Activated CD4-positive, alpha-beta T cell treated with anti-CD3 and anti-CD28 coated beads, Interleukin-10, Interleukin-2, amounts not matched to agents 100 ng/mL and 50 ng/mL, durations not matched to agents 16 hours and 8 hours (primary cell): Measurements from ENCODE around the gene ACTL10.
"Not testable (repeated sequence)": the region's sequence is repeated elsewhere in the genome, so short reads cannot be mapped to it uniquely, and the experiment has no call there.

Experiments used
- DNase-seq: peaks from one replicate; pipeline ENCODE4 v3.0.0-alpha.2; 2020

Gene ACTL10

GRCh38 chr20:33666293-33667244, at the start of gene ACTL10:
Gene ACTL10, plus strand, starts transcription at chr20:33666943. Its CDS starts 555 bp downstream, at chr20:33667498.
- DNase-seq, result peak; percentile 96

- DNase-seq, result no peak
Observed at GRCh38 chr20:33621717-33622400, 44.9 kb upstream of the ACTL10 start.

GRCh38 chr20:33622705-33623365, 43.9 kb upstream of the ACTL10 start:
- DNase-seq, result no peak

DNA sequence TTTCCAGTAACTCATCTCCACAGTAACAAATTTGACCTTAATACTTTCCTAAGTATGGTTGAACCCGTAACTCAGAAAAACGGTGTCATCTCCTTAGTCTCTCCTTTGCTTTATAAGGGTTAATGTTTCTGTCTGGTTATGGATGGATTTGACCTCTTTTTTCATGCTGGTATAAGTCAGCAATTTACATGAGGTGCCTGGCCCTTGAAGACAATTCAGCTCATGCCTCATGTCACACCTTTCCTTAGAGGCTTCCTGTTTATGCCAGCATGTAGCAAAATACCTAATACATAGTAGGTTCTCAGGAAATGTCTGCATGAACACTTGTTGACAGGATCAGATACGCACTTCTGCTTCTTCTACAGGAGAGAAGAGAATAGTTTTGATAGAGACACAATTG, 42.3 kb upstream of the ACTL10 start:
- no peak for DNase-seq

GRCh38 chr20:33626190-33626589, 40.6 kb upstream of the ACTL10 start:
- no peak for DNase-seq

- DNase-seq, result no peak
Observed at GRCh38 chr20:33627577-33628216, 39.0 kb upstream of the ACTL10 start.

DNA sequence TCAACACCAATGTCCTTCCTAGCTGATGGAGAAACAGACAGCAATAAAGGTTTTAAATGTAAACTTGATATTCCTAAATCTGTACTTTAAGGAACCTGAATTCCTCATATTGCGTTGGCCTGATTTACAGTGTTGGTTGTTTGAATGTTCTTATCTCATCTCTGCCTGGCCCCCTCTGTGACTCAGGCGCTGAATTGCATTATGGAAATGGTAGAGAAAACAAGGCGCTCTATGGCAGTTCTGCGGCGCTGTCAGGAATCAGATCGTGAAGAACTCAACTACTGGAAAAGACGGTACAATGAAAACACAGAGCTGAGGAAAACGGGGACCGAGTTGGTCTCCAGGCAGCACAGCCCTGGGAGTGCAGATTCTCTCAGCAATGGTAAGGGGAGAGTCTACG, 37.2 kb upstream of the ACTL10 start:
- DNase-seq, result no peak

- no peak for DNase-seq
Observed at GRCh38 chr20:33629979-33630378, 36.8 kb upstream of the ACTL10 start.

- DNase-seq, result no peak
Observed at GRCh38 chr20:33630507-33630906, 36.2 kb upstream of the ACTL10 start.

GRCh38 chr20:33631910-33632309, 34.8 kb upstream of the ACTL10 start:
- not testable (repeated sequence) for DNase-seq

- no peak for DNase-seq
Observed at GRCh38 chr20:33635341-33635740, 31.4 kb upstream of the ACTL10 start.

GRCh38 chr20:33636776-33637175, 30.0 kb upstream of the ACTL10 start:
- DNase-seq, result no peak

GRCh38 chr20:33640287-33640686, 26.5 kb upstream of the ACTL10 start:
- no peak for DNase-seq

- no peak for DNase-seq
Observed at GRCh38 chr20:33644313-33645071, 22.3 kb upstream of the ACTL10 start.

DNA sequence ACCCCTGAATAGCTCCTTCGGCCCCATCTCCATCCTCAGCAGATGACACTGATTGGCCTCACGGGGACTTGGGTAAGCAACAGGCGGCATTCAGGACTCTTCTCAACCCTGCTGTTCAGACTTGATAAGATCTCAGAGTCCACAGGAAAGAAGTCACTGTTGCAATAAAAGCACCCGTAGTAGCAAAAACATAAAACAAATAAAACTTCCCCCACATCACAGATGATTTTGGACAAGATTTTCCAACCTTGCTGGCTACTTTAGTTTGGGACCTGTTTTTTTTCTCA, 21.7 kb upstream of the ACTL10 start:
- DNase-seq, result no peak

DNA sequence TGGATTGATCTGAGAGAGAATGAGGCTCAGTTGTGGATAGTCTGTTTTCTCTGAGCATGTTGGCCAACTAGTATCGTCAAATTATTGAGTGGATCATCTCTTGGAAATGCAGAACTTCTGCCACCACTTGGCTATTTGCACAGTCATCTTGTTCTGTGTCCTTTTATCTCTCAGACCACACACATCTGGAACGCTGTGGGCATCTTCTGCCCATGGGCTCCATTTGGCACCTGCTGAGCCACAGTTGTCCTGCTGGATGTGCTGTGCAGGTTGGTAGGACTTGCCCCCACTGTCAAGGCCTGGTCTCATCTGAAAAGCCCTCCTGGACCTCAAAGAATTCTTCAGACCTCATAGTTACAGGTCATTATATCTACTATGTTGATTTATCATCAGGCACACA, 21.3 kb upstream of the ACTL10 start:
- no peak for DNase-seq

DNA sequence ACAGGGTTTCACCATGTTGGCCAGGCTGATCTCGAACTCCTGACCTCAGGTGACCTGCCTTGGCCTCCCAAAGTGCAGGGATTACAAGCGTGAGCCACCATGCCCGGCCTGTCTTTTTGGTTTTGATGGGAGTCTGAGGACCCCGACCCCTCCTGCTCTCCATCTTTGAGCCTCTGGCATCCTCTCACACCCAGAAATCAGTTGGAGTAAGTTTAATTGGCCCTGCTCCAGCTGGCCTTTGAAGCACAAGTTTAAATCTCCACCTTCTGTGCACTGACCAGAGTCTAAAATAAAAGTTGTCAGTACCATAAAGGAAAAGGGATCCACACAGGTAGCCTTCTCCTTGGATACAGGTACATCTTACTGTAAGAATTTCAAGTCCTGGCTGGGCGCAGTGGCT, 20.6 kb upstream of the ACTL10 start:
- no peak for DNase-seq

- not testable (repeated sequence) for DNase-seq
Observed at GRCh38 chr20:33646959-33647602, 19.7 kb upstream of the ACTL10 start.

GRCh38 chr20:33647603-33648395, 18.9 kb upstream of the ACTL10 start:
- peak; percentile 55 for DNase-seq

- no peak for DNase-seq
Observed at GRCh38 chr20:33648396-33649004, 18.2 kb upstream of the ACTL10 start.
